D341Med (cell line): Measurements from ENCODE around the gene PSMD4.
A peak's percentile ranks its signal among the peaks of the same experiment; 100 is the strongest.

Experiments used
- DNase-seq: peaks from one replicate; pipeline ENCODE4 v3.0.0; 2012; ENCODE audit warnings: low spot score

The PSMD4 gene

DNA sequence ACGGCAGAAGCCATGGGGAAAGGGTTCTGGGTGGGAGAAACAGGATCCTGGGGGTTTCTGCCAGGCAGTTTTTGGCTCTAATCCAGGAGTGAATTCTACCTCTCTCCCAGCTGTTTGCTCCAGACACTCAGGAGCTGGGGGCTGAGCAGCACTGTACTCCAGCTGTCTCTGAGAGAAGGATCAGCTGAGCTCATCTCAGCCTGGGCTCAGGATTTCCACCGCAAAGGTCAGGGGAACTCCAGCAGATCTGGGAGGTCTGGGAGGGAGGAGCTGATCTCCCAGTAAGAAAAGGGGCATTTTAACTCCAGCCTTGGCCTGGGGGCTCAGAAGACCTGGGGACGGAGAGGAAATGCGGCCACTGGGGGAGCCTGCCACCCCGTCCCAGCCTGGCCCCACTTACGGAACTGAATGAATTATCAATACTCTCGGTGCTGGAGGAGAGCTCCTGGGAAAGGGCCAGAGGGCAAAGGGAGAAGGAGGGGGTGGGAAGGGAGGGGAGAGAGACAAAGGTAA lies 55.3 kb downstream of the PSMD4 start:
- DNase-seq: peak; percentile 77

DNA sequence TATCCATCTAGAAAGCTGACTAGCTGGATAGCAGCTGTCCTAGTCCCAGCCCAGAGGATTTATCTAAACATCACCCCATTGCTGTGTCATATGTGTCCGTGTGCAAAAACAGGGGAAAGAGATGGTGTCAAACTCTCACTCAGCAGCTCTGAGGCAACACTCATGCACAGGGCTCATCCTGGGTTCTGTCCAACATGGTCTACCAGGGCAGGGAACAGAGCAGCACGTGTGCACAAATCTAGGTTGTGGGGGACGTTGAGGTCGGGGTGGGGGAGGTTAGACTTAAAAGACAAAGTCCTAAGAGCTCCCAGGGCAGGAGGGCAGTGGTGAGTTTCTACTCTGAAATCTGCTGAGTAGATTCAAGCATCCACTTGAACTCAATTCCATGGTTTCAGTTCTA lies 56.5 kb downstream of the PSMD4 start:
- DNase-seq: no peak

DNA sequence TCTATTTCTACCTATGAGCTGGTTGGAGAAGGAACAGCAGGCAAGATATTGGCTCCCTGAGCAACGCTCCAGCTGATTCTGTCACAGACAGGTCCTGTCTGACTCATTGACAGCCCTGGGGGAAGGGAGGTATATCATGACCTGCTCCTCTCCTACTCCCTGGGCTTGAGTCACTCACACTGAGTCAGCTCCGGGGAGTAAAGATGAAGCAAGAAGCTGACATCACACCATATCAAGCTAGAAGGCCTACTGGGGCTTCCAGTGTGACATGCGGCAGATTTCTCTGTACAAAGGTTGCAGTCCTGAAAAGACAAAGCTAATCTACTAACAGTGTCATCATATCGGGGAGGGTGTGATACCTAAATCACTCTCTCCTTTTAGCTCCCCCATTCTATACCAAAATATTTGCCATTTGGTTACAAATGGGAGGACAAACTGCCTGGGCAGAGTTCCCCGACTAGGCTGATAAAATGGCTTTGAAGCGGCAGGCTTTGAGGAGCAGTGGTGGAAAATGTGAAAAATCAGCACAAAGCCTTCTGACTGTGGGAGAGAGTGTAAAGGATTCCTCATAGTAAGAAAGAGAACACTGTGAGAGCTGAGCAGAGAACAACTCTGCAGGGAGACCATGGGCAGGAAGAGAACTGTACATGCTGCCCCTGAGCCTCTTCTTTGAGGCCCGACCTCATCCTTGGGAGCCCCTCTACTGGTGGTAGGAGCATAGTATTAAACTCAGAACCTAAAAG lies 57.2 kb downstream of the PSMD4 start:
- no peak for DNase-seq

DNA sequence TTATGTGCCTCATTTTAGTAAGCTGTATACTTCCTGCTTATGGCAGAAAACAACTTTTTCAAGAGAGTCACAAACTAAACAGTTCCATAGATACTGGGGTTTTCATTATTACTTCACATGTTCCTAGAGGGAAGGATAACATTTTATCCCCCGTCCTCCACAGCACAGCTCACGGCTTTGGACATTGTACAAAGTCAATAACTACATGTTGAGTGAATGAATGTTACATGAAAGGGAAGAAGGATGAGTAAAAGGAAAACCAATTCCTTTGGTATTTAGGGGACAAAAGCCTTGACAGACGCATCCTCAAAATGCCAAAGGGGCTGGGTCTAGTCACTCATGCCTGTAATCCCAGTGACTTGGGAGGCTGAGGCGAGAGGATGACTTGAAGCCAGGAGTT lies 57.9 kb downstream of the PSMD4 start:
- DNase-seq: no peak

DNA sequence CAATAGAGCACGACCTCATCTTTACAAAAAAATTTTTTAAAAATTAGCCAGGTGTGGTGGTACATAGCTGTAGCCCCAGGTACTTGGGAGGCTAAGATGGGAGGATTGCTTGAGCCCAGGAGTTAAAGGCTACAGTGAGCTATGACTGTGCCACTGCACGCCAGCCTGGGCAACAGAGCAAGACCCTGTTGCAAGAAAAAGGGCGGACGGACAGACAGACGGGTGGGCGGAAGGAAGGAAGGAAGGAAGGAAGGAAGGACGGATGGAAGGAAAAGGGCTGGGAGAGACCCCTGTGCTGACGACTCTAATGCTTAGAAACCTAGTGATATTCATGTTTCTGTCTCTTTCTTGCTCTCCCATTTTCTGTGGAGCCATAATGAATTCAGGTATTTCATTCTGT lies 58.3 kb downstream of the PSMD4 start:
- DNase-seq: no peak

DNA sequence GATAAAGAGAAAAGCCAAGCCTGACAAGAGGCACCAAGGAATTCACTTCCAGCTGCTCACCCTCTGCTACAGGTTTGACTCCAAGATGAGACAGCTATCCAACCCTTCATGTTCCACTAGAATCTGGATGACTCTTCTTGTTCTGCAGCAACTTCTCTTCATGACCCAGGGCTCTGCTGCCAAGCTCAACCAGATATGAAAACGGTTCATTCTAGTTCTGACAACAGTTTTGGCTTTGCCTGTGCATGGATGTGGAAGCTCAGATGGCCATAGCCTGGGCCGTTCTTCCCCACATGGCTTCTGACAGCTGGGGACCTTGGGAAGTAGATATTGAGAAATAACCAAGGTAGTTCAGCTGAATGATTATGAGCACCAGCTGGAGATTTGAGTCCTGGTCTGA lies 59.0 kb downstream of the PSMD4 start:
- DNase-seq: no peak

DNA sequence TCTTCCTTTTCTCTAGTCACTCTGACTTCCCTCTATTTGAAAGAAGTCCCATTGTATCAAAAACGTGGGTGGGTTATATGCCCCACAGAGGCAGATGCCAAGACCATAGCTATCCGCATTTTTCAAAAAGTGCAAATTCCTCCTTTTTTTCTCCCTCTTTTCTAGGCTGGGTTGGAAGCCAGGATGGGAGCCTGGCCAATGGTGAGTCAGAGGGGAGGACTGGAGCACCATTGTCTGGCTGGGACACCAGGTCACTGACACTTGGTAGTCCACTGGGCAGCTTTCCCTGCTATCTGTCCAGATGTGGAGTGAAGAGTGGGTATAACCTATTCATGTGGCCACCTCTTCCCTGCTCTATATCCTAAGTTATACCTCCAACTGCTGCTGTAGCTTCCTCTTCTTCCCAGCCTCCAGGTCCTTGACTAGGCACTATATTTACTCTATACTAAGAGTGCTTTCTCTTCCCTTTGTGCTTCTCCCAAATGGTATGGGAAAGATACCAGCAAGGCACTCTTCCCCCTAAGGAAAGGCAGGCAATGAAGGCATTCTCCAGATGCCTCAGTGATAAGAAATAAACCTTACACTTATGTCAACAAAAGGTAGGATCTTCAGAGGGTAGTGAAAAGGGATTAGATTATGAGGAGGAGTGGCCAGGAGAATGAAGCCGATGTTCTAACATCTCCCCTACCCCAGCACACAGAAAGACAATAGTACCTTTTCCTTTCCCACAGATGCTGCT lies 59.8 kb downstream of the PSMD4 start:
- DNase-seq: no peak

DNA sequence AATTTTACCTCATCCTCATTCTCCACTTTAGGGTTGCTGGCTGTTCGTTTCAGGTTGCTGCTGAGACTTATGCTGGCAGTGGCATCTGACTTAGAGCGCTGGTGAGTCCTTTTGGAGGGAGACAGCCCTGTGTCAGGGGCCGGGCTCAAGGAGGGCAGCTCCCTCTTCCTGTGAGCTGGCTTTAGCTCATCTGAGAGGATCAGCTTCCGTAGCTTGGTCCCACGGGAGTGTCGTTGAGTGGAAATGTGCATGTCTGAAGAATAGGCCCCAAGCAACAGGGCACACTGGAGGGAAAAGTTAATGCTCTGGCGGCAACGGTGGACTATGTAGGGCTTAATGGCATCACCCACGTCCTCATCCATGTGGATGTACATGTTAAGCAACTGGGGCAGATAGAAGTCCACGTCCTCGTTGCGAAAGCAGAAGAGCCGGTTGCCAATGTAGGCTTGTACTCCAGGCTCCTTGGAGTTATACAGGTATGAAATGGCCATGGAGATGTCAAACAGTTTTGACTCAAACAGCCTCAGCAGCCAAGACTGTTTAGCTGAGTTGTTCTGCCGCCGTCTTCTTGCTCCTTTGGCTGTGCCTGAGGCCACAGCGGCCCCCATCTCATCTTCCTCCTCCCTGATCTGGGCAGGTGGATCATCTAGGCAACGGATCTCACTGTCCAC lies 61.2 kb downstream of the PSMD4 start:
- peak; percentile 75 for DNase-seq
